Liver (tissue), 9 donors: ENCODE results near the gene CACNA2D1. TPM values are rescaled to one million over a fixed set of nuclear protein-coding genes. Genes with fewer than 3 reads are reported as not detected.

Source experiments
- DNase-seq: peaks from one replicate; pipeline ENCODE4 v3.0.0-alpha.2; 2017; ENCODE audit warnings: low spot score
- H3K27ac ChIP-seq, 2 donors: one replicate each; pipeline ENCODE4 v1.7.0; 2013; ENCODE audit warnings: inconsistent platforms in 2 of 2, low read length in 2 of 2, control low read depth in 1 of 2, low read depth in 1 of 2, mild to moderate bottlenecking in 1 of 2
- H3K27me3 ChIP-seq, 4 donors: one replicate each; pipeline versions ENCODE4 v1.6.1 to v1.7.0; 2013; ENCODE audit warnings: low read length in 3 of 4, inconsistent platforms in 1 of 4, mild to moderate bottlenecking in 1 of 4, moderate library complexity in 1 of 4; ENCODE audit not compliant: control insufficient read depth in 4 of 4, insufficient read depth in 4 of 4
- H3K36me3 ChIP-seq, 4 donors: one replicate each; pipeline versions ENCODE4 v1.6.1 to v1.7.0; 2013; ENCODE audit warnings: low read length in 3 of 4, mild to moderate bottlenecking in 3 of 4, low read depth in 1 of 4, moderate library complexity in 1 of 4; ENCODE audit not compliant: control insufficient read depth in 4 of 4, insufficient read depth in 3 of 4
- H3K4me1 ChIP-seq, 4 donors: one replicate each; pipeline versions ENCODE4 v1.6.1 to v1.7.0; 2013; ENCODE audit warnings: low read length in 3 of 4, mild to moderate bottlenecking in 3 of 4, moderate library complexity in 1 of 4; ENCODE audit not compliant: control insufficient read depth in 4 of 4, insufficient read depth in 4 of 4
- H3K4me3 ChIP-seq, 3 donors: one replicate each; pipeline versions ENCODE4 v1.6.1 to v1.7.0; 2013; ENCODE audit warnings: low read length in 3 of 3, control low read depth in 1 of 3, low read depth in 1 of 3, mild to moderate bottlenecking in 1 of 3
- H3K9ac ChIP-seq, 2 donors: one replicate each; pipeline ENCODE4 v1.7.0; 2013; ENCODE audit warnings: low read length in 2 of 2, mild to moderate bottlenecking in 2 of 2, moderate library complexity in 2 of 2, control low read depth in 1 of 2, low read depth in 1 of 2
- H3K9me3 ChIP-seq, 4 donors: one replicate each; pipeline versions ENCODE4 v1.6.1 to v1.7.0; 2013; ENCODE audit warnings: low read length in 3 of 4; ENCODE audit not compliant: control insufficient read depth in 4 of 4
- ATF3 ChIP-seq: IDR thresholded peaks from 2 replicates; pipeline ENCODE4 v1.6.1; 2016; ENCODE audit warnings: antibody characterized with exemption
- CTCF ChIP-seq: fragments of 150-350 bp; IDR thresholded peaks from 2 replicates; pipeline ENCODE4 v1.5.1; 2017; ENCODE audit warnings: improper control_type of control experiment, low read depth, low read length; ENCODE audit not compliant: missing input control
- EGR1 ChIP-seq, 2 donors: IDR thresholded peaks; 2 replicates each; pipeline ENCODE4 v1.6.1; 2016 to 2018; ENCODE audit warnings: antibody characterized with exemption in 2 of 2, low read depth in 2 of 2
- FOXA1 ChIP-seq: IDR thresholded peaks from 2 replicates; pipeline ENCODE4 v1.6.1; 2016; ENCODE audit warnings: antibody characterized with exemption
- FOXA2 ChIP-seq: IDR thresholded peaks from 2 replicates; pipeline ENCODE4 v1.6.1; 2016; ENCODE audit warnings: antibody characterized with exemption
- GABPA ChIP-seq, 2 donors: IDR thresholded peaks in 1 of 2; conservative IDR thresholded peaks in 1 of 2; 2 replicates each; pipeline ENCODE4 v1.6.1; 2016; ENCODE audit warnings: antibody characterized with exemption in 2 of 2, mild to moderate bottlenecking in 1 of 2, moderate library complexity in 1 of 2
- HNF4A ChIP-seq, 2 donors: conservative IDR thresholded peaks; 2 replicates each; pipeline ENCODE4 v1.6.1; 2016; ENCODE audit warnings: antibody characterized with exemption in 2 of 2, mild to moderate bottlenecking in 2 of 2
- HNF4G ChIP-seq: IDR thresholded peaks from 2 replicates; pipeline ENCODE4 v1.6.1; 2016; ENCODE audit warnings: antibody characterized with exemption
- JUND ChIP-seq, 2 donors: IDR thresholded peaks; 2 replicates each; pipeline ENCODE4 v1.6.1; 2016; ENCODE audit warnings: antibody characterized with exemption in 2 of 2
- MAX ChIP-seq: IDR thresholded peaks from 2 replicates; pipeline ENCODE4 v1.6.1; 2016; ENCODE audit warnings: antibody characterized with exemption
- NR2F2 ChIP-seq: IDR thresholded peaks from 2 replicates; pipeline ENCODE4 v1.6.1; 2016; ENCODE audit warnings: antibody characterized with exemption
- RAD21 ChIP-seq, 2 donors: IDR thresholded peaks; 2 replicates each; pipeline ENCODE4 v1.6.1; 2016; ENCODE audit warnings: antibody characterized with exemption in 2 of 2, mild to moderate bottlenecking in 2 of 2
- REST ChIP-seq: IDR thresholded peaks from 2 replicates; pipeline ENCODE4 v1.6.1; 2016; ENCODE audit warnings: antibody characterized with exemption, mild to moderate bottlenecking
- RXRA ChIP-seq, 2 donors: IDR thresholded peaks; 2 replicates each; pipeline ENCODE4 v1.6.1; 2017 to 2018; ENCODE audit warnings: antibody characterized with exemption in 2 of 2, mild to moderate bottlenecking in 1 of 2
- SP1 ChIP-seq: IDR thresholded peaks from 2 replicates; pipeline ENCODE4 v1.6.1; 2018; ENCODE audit warnings: antibody characterized with exemption, mild to moderate bottlenecking
- TAF1 ChIP-seq: conservative IDR thresholded peaks from 2 replicates; pipeline ENCODE4 v1.6.1; 2016; ENCODE audit warnings: antibody characterized with exemption, mild to moderate bottlenecking
- YY1 ChIP-seq: IDR thresholded peaks from 2 replicates; pipeline ENCODE4 v1.6.1; 2016; ENCODE audit warnings: antibody characterized with exemption, mild to moderate bottlenecking
- ZBTB33 ChIP-seq: IDR thresholded peaks from 2 replicates; pipeline ENCODE4 v1.6.1; 2016; ENCODE audit warnings: antibody characterized with exemption
- WGBS: extraction: QIAGEN DNeasy Blood & Tissue Kit; methylation state at CpG from one replicate; pipeline ENCODE4 v1.1.7; 2013; 5-methylcytosine and 5-hydroxymethylcytosine counted together
- polyA plus RNA-seq, 2 donors: library from polyadenylated mRNA; stranded (reverse) in 1 of 2; unstranded in 1 of 2; fragments of 200-250 nt in 1 of 2; fragments of >200 nt in 1 of 2; fragmentation: Nextera tagmentation in 1 of 2; extraction: Ambion mirVana in 1 of 2; gene quantifications; one replicate each; pipeline versions ENCODE4 v1.2.1 to v1.2.3, GENCODE V29; 2013 to 2015
- total RNA-seq, 2 donors: library from RNA; depleted of rRNA; stranded (reverse); fragments of >200 nt; gene quantifications; one replicate each; pipeline ENCODE4 v1.2.3, GENCODE V29; 2014
- donor health status: healthy.
- donor health status: healthy.
- donor health status: healthy.
- donor health status: healthy.
- donor health status: healthy.

Gene CACNA2D1
- total and polyA plus RNA-seq, 4 donors, result 0.42 to 2.3 (median 0.94) TPM

- no peak for TF ChIP-seq REST
- TF ChIP-seq NR2F2, result no peak
- TF ChIP-seq ATF3, result no peak
- no peak for TF ChIP-seq CTCF
Measured at GRCh38 chr7:82142263-82142864, 301.2 kb downstream of the CACNA2D1 start (continued).

GRCh38 chr7:82141427-82141826 is 302.1 kb downstream of the CACNA2D1 start:
- no peaks in the 10 kb centered on the region for H3K4me1 ChIP-seq
- peaks cover 0 to 3% (median 0%) of the 10 kb centered on the region in 4 donors for H3K27me3 ChIP-seq
- no peak overlapping the region for H3K4me3 ChIP-seq
- no peak for DNase-seq
- no peak for TF ChIP-seq RXRA (IDR thresholded peaks at IDR 0.05)
- no peak for TF ChIP-seq EGR1 (IDR thresholded peaks at IDR 0.05; ENCODE audit: low read depth in 2 of 2)
- no peak for TF ChIP-seq HNF4G
- no peak for TF ChIP-seq JUND (IDR thresholded peaks at IDR 0.05)
- TF ChIP-seq REST, result no peak
- no peak for TF ChIP-seq YY1
- TF ChIP-seq FOXA2, result no peak
- TF ChIP-seq FOXA1, result no peak
- no peak for TF ChIP-seq HNF4A (conservative IDR thresholded peaks at IDR 0.05)
- no peak for TF ChIP-seq RAD21 (IDR thresholded peaks at IDR 0.05)
- no peak for TF ChIP-seq CTCF
- no peak for TF ChIP-seq ATF3
- no peak for TF ChIP-seq NR2F2
- TF ChIP-seq TAF1, result no peak
- TF ChIP-seq GABPA (IDR thresholded peaks at IDR 0.05 in 1 of 2, conservative IDR thresholded peaks at IDR 0.05 in 1 of 2), result no peak
- TF ChIP-seq ZBTB33, result no peak
- TF ChIP-seq MAX, result no peak
- TF ChIP-seq SP1, result no peak
- WGBS, result 78% methylated on average over 7 of the region's 7 CpGs
- no peaks in the 10 kb centered on the region for H3K36me3 ChIP-seq
- no peaks in the 10 kb centered on the region for H3K9me3 ChIP-seq
- no peak overlapping the region for H3K27ac ChIP-seq
- H3K9ac ChIP-seq, result no peak overlapping the region
